ENCODE data around the gene PTN.

- TF ChIP-seq NFXL1 (CRISPR knock-in tag; IDR thresholded peaks at IDR 0.05) (no peak), ZNF586 (CRISPR knock-in tag; conservative IDR thresholded peaks at IDR 0.05) (no peak), CTCF (IDR thresholded peaks at IDR 0.05 in 2 of 3, conservative IDR thresholded peaks at IDR 0.05 in 1 of 3; ENCODE audit: insufficient read depth in 2 of 3, low read depth in 1 of 3, low read length in 3 of 3) (no peak), ESRRA (IDR thresholded peaks at IDR 0.05; ENCODE audit: borderline replicate concordance, low read depth) (no peak), FIP1L1 (IDR thresholded peaks at IDR 0.05; ENCODE audit: low read depth, low read length, poor library complexity, severe bottlenecking) (no peak), FOXJ2 (tag; IDR thresholded peaks at IDR 0.05) (no peak), NFE2L1 (tag; IDR thresholded peaks at IDR 0.05; ENCODE audit: borderline replicate concordance, low read depth) (no peak), TAF1 (IDR thresholded peaks at IDR 0.05; ENCODE audit: control insufficient read depth, extremely low read depth, insufficient read depth, low read length, severe bottlenecking) (no peak), EP300 (IDR thresholded peaks at IDR 0.05; ENCODE audit: low read length) (no peak), E2F5 (CRISPR knock-in tag; IDR thresholded peaks at IDR 0.05) (no peak)
Observed at GRCh38 chr7:137328373-137329120, 15.0 kb downstream of the PTN start.
